HepG2 (cell line): Measurements from ENCODE around the gene VPS13D. TPM values are rescaled to one million over a fixed set of nuclear protein-coding genes. Genes with fewer than 3 reads are reported as not detected.

ENCODE experiments used
- ATAC-seq: fragments of 200-7000 bp; cut with Tn5 transposase; 3 replicates; pipeline ENCODE4 v1.9.1; 2020; ENCODE audit warnings: mild to moderate bottlenecking, moderate library complexity
- BruUV-seq: library from RNA; stranded (reverse); fragments of 400-500 nt; replicated peaks from 2 replicates; lab custom pipeline; 2021; lab: Mats Ljungman, UMichigan
- CTCF ChIA-PET: fragments of 300-600 bp; formaldehyde crosslinking; extraction: SDS; loops from one replicate; lab custom pipeline; 2021; ENCODE audit warnings: low total read pairs, inconsistent platforms, low intra/inter-chr PET ratio; lab: Yijun Ruan, JAX
- POLR2A ChIA-PET: fragments of 350-600 bp; sonication (Branson Sonifier 250); formaldehyde crosslinking; loops from one replicate; lab custom pipeline; 2020; ENCODE audit warnings: antibody characterized with exemption, inconsistent platforms; lab: Yijun Ruan, JAX
- DNase-seq: peaks from one replicate; pipeline ENCODE4 v3.0.0-alpha.2; 2015; ENCODE audit warnings: low spot score
- FAIRE-seq: peaks from 3 replicates; lab custom pipeline; 2011; peaks lifted over from hg19 to GRCh38; lab: Jason Lieb, UNC
- H2AFZ ChIP-seq: one replicate; pipeline ENCODE4 v1.6.1; 2011; ENCODE audit warnings: low read length, inconsistent platforms
- H3K27ac ChIP-seq: fragments of 300-600 bp; 3 replicates; pipeline ENCODE4 v1.8.0; 2011; ENCODE audit warnings: mixed run types, mild to moderate bottlenecking, mixed read lengths, low read length, inconsistent platforms; ENCODE audit not compliant: insufficient read depth; ENCODE audit errors: extremely low read length
- H3K27me3 ChIP-seq, 2 experiments: fragments of 200-600 bp in 1 of 2; 2 replicates in 1 of 2; 3 replicates in 1 of 2; pipeline versions ENCODE4 v1.6.0 to v1.8.0; 2011; ENCODE audit warnings: low read length in 2 of 2, mild to moderate bottlenecking in 2 of 2, moderate library complexity in 2 of 2, inconsistent platforms in 1 of 2; ENCODE audit not compliant: insufficient read depth in 2 of 2, control insufficient read depth in 1 of 2
- H3K36me3 ChIP-seq, 2 experiments: fragments of 200-600 bp in 1 of 2; replicated peaks in 1 of 2; 2 replicates in 1 of 2; 3 replicates in 1 of 2; pipeline versions ENCODE4 v1.5.1 to v1.8.0; 2011; ENCODE audit warnings: low read length in 2 of 2, inconsistent platforms in 1 of 2; ENCODE audit not compliant: insufficient read depth in 2 of 2, control insufficient read depth in 1 of 2
- H3K4me1 ChIP-seq: 2 replicates; pipeline ENCODE4 v1.5.1; 2012; ENCODE audit warnings: low read length, inconsistent platforms; ENCODE audit not compliant: insufficient read depth
- H3K4me2 ChIP-seq: 2 replicates; pipeline ENCODE4 v1.6.0; 2011; ENCODE audit warnings: low read depth, low read length, inconsistent platforms
- H3K4me3 ChIP-seq, 3 experiments: fragments of 200-600 bp in 1 of 3; sonication (generic), shearing (Covaris generic) in 1 of 3; replicated peaks in 1 of 3; 2 replicates each; pipeline ENCODE4 v1.5.1; 2011 to 2016; ENCODE audit warnings: low read length in 3 of 3, inconsistent platforms in 2 of 3, low read depth in 2 of 3, mild to moderate bottlenecking in 2 of 3, control low read depth in 1 of 3, mixed read lengths in 1 of 3; ENCODE audit not compliant: insufficient read depth in 1 of 3
- H3K79me2 ChIP-seq: one replicate; pipeline ENCODE4 v1.6.1; 2011; ENCODE audit warnings: low read length, inconsistent platforms; ENCODE audit not compliant: insufficient read depth
- H3K9ac ChIP-seq: 2 replicates; pipeline ENCODE4 v1.6.0; 2011; ENCODE audit warnings: mild to moderate bottlenecking, low read depth, low read length, inconsistent platforms; ENCODE audit not compliant: insufficient read depth
- H3K9me3 ChIP-seq: 2 replicates; pipeline ENCODE4 v1.5.1; 2012; ENCODE audit warnings: mild to moderate bottlenecking, low read length
- H4K20me1 ChIP-seq: 2 replicates; pipeline ENCODE4 v1.6.0; 2011; ENCODE audit warnings: inconsistent platforms, mild to moderate bottlenecking, low read length, moderate library complexity; ENCODE audit not compliant: insufficient read depth
- ARID4A ChIP-seq: sonication (generic); formaldehyde crosslinking; IDR thresholded peaks from 2 replicates; pipeline ENCODE4 v1.5.0; 2020; ENCODE audit warnings: mild to moderate bottlenecking, missing genetic modification reagents, borderline replicate concordance
- JDP2 ChIP-seq: sonication (generic); formaldehyde crosslinking; IDR thresholded peaks from 2 replicates; pipeline ENCODE4 v1.8.1; 2022; ENCODE audit warnings: missing genetic modification reagents, borderline replicate concordance
- SOX6 ChIP-seq, 2 experiments: fragments of 450-650 bp in 1 of 2; sonication (generic) in 1 of 2; formaldehyde crosslinking in 1 of 2; IDR thresholded peaks; 2 replicates each; pipeline versions ENCODE4 v1.4.0 to v1.6.1; 2017 to 2020; ENCODE audit warnings: antibody characterized with exemption in 1 of 2, mild to moderate bottlenecking in 1 of 2, missing genetic modification reagents in 1 of 2
- SRSF1 ChIP-seq: fragments of 200-400 bp; formaldehyde crosslinking; optimal IDR thresholded peaks from 2 replicates; pipeline ENCODE3; 2017; ENCODE audit warnings: mild to moderate bottlenecking, low read depth, low read length, moderate library complexity
- ZNF30 ChIP-seq: sonication (generic); formaldehyde crosslinking; IDR thresholded peaks from 2 replicates; pipeline ENCODE4 v1.5.0; 2020; ENCODE audit warnings: mild to moderate bottlenecking, missing genetic modification reagents
- WGBS: methylation state at CpG from one replicate; pipeline ENCODE4 v1.1.6; 2017; ENCODE audit warnings: low lambda C conversion rate; 5-methylcytosine and 5-hydroxymethylcytosine counted together
- in situ Hi-C: cut with HindIII; loops from 2 replicates; pipeline ENCODE4 v1.10.0; 2017; ENCODE audit warnings: low pct_unique_long_range_greater_than_20kb; ENCODE audit not compliant: extremely low pct_ligation_motif_present
- intact Hi-C: fragments of 100-400 bp; cut with micrococcal nuclease; formaldehyde crosslinking; loops from one replicate; pipeline ENCODE4 v1.10.0; 2022; ENCODE audit not compliant: unreplicated experiment
- polyA plus RNA-seq, 8 experiments: library from polyadenylated mRNA; depleted of rRNA in 3 of 8; stranded (reverse) in 7 of 8; unstranded in 1 of 8; fragments of >200 nt; fragmentation: Illumina TruSeq in 4 of 8; extraction: Trizol in 4 of 8; gene quantifications; 2 replicates each; pipeline versions ENCODE4 v1.2.1 to v1.2.3, GENCODE V29; 2011 to 2016; ENCODE audit warnings: low read depth in 4 of 8, missing spikeins in 1 of 8, mixed read lengths in 1 of 8; ENCODE audit not compliant: insufficient read depth in 1 of 8
- total RNA-seq, 5 experiments: library from RNA; depleted of rRNA; stranded (reverse); fragments of >200 nt; fragmentation: Illumina TruSeq; extraction: Trizol; gene quantifications; 2 replicates each; pipeline ENCODE4 v1.2.3, GENCODE V29; 2016; ENCODE audit warnings: low read depth in 1 of 5

The VPS13D gene
- total and polyA plus RNA-seq, 2 of the 13 experiments (the other 11 are each of a cell fraction or from before 2014, with no cell fraction given) = 8.6 to 13.9 TPM

GRCh38 chr1:12428334-12428733, 198.5 kb downstream of the VPS13D start:
- POLR2A ChIA-PET = no interaction called here
- Histone ChIP-seq H3K4me1 (peaks cover 26% of the 10 kb centered on the region), H2AFZ (no peak overlapping the region), H3K9ac (no peak overlapping the region), H3K4me3 (no peak overlapping the region), H3K79me2 (no peaks in the 10 kb centered on the region), H4K20me1 (no peaks in the 10 kb centered on the region), H3K36me3 (no peaks in the 10 kb centered on the region; a peak in 2 of 5 replicates), H3K9me3 (no peaks in the 10 kb centered on the region), H3K27ac (no peak overlapping the region), H3K4me2 (no peak overlapping the region), H3K27me3 (no peaks in the 10 kb centered on the region)
- BruUV-seq = no TSS peak
- no peak for ATAC-seq
- DNase-seq = no peak
- 96% methylated on average over 4 of the region's 4 CpGs for WGBS
- intact Hi-C loops (no loop called here), in situ Hi-C loops (no loop called here)
- TF ChIP-seq SRSF1 (no peak), SOX6 (IDR thresholded peaks at IDR 0.05) (no peak), SOX6 (CRISPR knock-in tag; IDR thresholded peaks at IDR 0.05) (no peak)
- CTCF ChIA-PET = no interaction called here
- no peak for FAIRE-seq

GRCh38 chr1:12430525-12430924, 200.7 kb downstream of the VPS13D start:
- FAIRE-seq = no peak
- ChIA-PET POLR2A (no interaction called here), CTCF (no interaction called here)
- intact Hi-C loops = loop anchor here (5.0 kb wide), 1 partner anchor 97 kb away; no protein-coding TSS in a partner anchor
- H3K9ac ChIP-seq = no peak overlapping the region
- DNase-seq = no peak
- in situ Hi-C loops = no loop called here
- no peak overlapping the region for H3K27ac ChIP-seq
- no peak overlapping the region for H3K4me2 ChIP-seq
- no peaks in the 10 kb centered on the region for H4K20me1 ChIP-seq
- no peaks in the 10 kb centered on the region; a peak in 1 of 5 replicates for H3K36me3 ChIP-seq
- WGBS = 96% methylated on average over 4 of the region's 4 CpGs
- no peak overlapping the region for H2AFZ ChIP-seq
- peaks cover 33% of the 10 kb centered on the region for H3K4me1 ChIP-seq
- no peaks in the 10 kb centered on the region for H3K9me3 ChIP-seq
- H3K27me3 ChIP-seq = no peaks in the 10 kb centered on the region
- no peak for ATAC-seq
- H3K79me2 ChIP-seq = no peaks in the 10 kb centered on the region
- TF ChIP-seq ARID4A (CRISPR knock-in tag) (no peak), JDP2 (CRISPR knock-in tag) (no peak), ZNF30 (CRISPR knock-in tag) (no peak)
- BruUV-seq = no TSS peak
- no peak overlapping the region for H3K4me3 ChIP-seq
